HG02798 (cell line): ENCODE measurements around the gene HSF2.

Experiments
- ATAC-seq: cut with Tn5 transposase; IDR thresholded peaks from one replicate; pipeline ENCODE4 v1.9.1; 2021; ENCODE audit warnings: mild to moderate bottlenecking; ENCODE audit not compliant: unreplicated experiment, poor library complexity

HSF2 gene

GRCh38 chr6:122393351-122393896, 6.0 kb upstream of the HSF2 start:
- peak; percentile 75 for ATAC-seq

GRCh38 chr6:122394016-122394415, 5.4 kb upstream of the HSF2 start:
- ATAC-seq = no peak

GRCh38 chr6:122399055-122399347, 451 bp upstream of the HSF2 start:
- no peak for ATAC-seq

- no peak for ATAC-seq
Measured at GRCh38 chr6:122400121-122400450, 634 bp downstream of the HSF2 start.

- no peak for ATAC-seq
Measured at GRCh38 chr6:122400462-122401089, 1.1 kb downstream of the HSF2 start.

- ATAC-seq = no peak
Measured at GRCh38 chr6:122401104-122401503, 1.7 kb downstream of the HSF2 start.

- ATAC-seq = no peak
Measured at GRCh38 chr6:122404444-122404843, 5.0 kb downstream of the HSF2 start.

- ATAC-seq = no peak
Measured at GRCh38 chr6:122405417-122405816, 6.0 kb downstream of the HSF2 start.

- ATAC-seq = no peak
Measured at GRCh38 chr6:122406187-122406586, 6.7 kb downstream of the HSF2 start.

- no peak for ATAC-seq
Measured at GRCh38 chr6:122407712-122408111, 8.3 kb downstream of the HSF2 start.

GRCh38 chr6:122408240-122408639, 8.8 kb downstream of the HSF2 start:
- ATAC-seq = no peak

- no peak for ATAC-seq
Measured at GRCh38 chr6:122408702-122409458, 9.4 kb downstream of the HSF2 start.

GRCh38 chr6:122412001-122412400, 12.5 kb downstream of the HSF2 start:
- no peak for ATAC-seq

- no peak for ATAC-seq
Measured at GRCh38 chr6:122416825-122417224, 17.4 kb downstream of the HSF2 start.

GRCh38 chr6:122422003-122422402, 22.6 kb downstream of the HSF2 start:
- no peak for ATAC-seq

GRCh38 chr6:122422614-122423267, 23.3 kb downstream of the HSF2 start:
- peak; percentile 88 for ATAC-seq

- no peak for ATAC-seq
Measured at GRCh38 chr6:122423734-122424133, 24.3 kb downstream of the HSF2 start.

GRCh38 chr6:122426597-122426996, 27.1 kb downstream of the HSF2 start:
- ATAC-seq = no peak

- no peak for ATAC-seq
Measured at GRCh38 chr6:122428781-122429180, 29.3 kb downstream of the HSF2 start.

- ATAC-seq = no peak
Measured at GRCh38 chr6:122429323-122429722, 29.9 kb downstream of the HSF2 start.

- ATAC-seq = no peak
Measured at GRCh38 chr6:122431780-122432179, 32.3 kb downstream of the HSF2 start.

GRCh38 chr6:122432816-122433215, 33.4 kb downstream of the HSF2 start:
- peak; percentile 62 for ATAC-seq
